IPS-NIHi7 (cell line): ENCODE results near the gene RTRAF.

Experiments
- DNase-seq: peaks from one replicate; pipeline ENCODE4 v3.0.0; 2012; ENCODE audit warnings: mixed read lengths; ENCODE audit errors: extremely low spot score

RTRAF gene

DNA sequence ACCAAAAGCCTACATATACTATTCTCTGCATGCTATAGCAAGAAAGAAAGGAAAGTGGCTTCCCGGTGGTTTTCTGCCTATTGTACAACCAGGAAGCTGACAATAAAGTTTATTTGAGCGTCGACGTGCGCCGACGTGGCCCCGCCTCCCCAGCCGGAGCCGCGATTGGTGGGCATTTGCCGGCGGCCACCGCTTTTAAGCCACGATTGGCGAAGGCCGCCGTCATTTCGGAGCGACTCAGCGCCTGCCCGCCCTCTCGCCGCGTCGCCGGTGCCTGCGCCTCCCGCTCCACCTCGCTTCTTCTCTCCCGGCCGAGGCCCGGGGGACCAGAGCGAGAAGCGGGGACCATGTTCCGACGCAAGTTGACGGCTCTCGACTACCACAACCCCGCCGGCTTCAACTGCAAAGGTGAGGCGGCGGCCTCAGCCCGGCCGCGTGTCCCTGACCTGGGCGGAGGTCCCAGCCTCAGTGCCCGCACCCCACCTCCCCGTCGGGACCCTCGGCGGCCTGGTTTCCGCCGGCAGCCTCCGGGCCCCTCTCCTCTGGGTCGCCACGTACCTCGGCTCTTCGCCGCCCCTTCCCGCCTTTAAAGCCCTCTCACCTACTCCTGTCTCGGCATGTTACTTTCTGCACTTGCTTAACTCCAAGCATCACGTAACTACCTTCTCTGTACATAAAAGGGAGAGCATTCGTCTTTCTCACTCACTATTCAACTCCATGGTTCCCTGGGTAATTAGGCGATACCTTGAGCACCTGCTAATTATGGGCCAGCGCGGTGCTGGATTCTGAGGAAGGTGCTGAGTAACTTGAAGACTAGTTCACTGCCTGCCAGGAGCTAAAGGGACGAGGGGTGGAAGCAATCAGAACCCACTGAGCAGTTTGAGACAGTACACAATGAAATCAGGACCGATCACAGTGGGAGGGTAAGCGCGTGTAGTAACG lies at the start of gene RTRAF:
TSS of gene RTRAF (plus strand) at position 254 of the 942 bp plus-strand sequence. CDS start at position 348, 94 bp downstream.
- peak; percentile 97 for DNase-seq

GRCh38 chr14:51939755-51940301 lies 49.5 kb upstream of the RTRAF start:
- no peak for DNase-seq

- no peak for DNase-seq
These were observed 46.4 kb upstream of the RTRAF start for GRCh38 chr14:51942971-51943370.

DNA sequence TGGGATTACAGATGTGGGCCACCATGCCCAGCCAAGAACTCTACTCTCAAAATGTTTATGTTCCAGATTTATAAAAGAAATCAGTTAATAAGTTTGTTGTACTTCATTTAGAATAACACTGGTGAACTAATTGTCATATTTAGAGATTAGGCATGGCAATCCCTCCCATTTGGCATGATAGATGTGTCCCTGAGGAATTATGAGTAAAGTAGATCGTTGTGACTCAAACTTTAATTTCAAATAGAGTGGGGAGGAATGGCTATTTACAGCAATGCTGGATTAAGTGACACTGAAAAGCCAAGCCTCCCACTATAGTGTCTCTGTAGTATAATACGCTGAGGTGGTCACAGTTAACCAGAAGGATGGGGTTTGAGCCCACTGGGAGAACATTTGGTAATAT lies 39.3 kb upstream of the RTRAF start:
- DNase-seq, result no peak

GRCh38 chr14:51951656-51952055 lies 37.7 kb upstream of the RTRAF start:
- DNase-seq, result no peak

DNA sequence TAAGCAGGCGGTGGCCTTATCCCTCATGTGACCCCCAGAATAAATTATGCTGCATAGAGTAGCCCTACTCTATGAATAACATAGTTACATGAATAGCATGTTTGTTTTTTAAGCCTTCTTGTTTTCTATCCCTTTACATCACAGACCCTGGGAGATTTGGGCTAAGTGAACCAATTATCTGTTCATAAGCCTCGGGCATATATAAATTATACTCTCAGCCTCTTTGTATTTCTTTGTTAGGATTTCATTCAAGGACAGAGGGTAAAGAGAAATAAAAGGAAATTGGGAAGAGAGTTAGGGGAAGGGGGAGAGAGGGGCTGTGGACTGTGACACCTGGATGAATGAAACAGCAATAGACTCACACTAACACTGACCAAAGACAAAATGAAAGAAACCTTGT lies 35.3 kb upstream of the RTRAF start:
- DNase-seq, result no peak

GRCh38 chr14:51954657-51955056 lies 34.7 kb upstream of the RTRAF start:
- peak; percentile 25 for DNase-seq

- DNase-seq, result no peak
These were observed 31.4 kb upstream of the RTRAF start for GRCh38 chr14:51957950-51958349.

DNA sequence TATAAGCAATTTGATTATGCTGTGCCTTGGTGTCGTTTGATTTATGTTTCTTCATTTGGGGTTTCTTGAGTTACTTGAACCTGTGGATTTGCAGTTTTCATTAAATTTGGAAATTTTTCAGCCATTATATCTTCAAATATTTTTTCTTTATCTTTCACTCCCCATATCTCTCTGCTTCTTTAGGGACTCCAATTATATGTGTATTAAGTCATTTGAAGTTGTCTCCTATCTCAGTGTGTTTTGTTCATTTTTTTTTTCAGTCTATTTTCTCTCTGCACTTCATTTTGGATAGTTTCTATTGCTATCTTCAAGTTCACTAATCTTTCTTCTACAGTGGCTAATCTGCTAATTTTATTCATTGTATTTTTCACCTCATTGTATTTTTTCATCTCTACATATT lies 29.4 kb upstream of the RTRAF start:
- no peak for DNase-seq

- DNase-seq, result no peak
These were observed 28.5 kb upstream of the RTRAF start for GRCh38 chr14:51960866-51961265.

GRCh38 chr14:51962711-51963110 lies 26.6 kb upstream of the RTRAF start:
- DNase-seq, result no peak

GRCh38 chr14:51963286-51963685 lies 26.1 kb upstream of the RTRAF start:
- no peak for DNase-seq

DNA sequence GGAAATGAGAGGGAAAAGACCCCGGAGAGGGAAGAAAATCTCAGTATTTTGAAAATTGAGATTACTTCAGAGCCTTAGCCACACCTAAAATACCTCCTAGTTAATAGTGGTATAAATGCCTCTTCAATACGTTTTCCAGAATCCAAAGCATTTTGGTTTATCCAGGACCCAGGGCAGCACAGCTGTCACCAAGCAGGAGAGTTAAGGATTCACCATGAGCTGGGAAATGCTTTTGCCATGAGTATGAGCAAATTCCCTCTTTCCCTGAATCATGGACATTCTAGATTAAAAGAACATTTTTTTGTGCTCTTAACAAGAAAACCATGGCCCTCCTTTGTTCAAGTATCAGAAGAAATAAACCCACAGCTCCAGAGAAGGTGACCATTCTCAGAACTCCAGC lies 21.8 kb upstream of the RTRAF start:
- no peak for DNase-seq

DNA sequence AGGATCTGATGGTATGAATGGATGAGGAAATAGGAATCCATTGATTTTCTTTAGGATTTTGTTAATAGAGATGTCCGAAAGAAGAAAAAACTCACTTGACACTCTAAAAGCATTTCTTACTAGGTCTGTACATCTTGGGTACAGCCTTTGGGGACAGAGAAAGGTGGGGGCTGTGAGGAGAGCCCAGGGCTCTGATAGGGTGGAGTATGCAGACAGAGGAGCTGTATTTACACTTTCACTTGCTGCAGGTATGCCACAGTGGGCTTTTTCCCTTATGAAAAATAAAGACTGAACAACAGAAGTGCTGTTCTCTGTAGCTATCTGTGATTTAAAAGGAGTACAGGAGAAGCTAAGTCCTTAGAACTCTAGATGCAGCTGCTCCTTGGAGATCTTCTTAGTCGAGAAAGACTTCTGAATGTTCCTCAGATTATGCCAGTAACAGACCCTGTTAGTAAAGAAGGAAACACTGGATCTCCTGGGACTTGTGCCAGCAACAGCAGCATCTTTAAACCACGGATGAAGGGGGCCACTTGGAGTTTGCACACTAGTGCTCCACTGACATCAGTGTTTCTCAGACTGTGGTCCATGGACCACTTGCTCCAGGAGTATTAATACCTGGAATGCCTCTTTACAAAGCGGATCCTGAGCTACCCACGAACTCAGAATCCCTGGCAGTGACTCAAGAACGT lies 19.4 kb upstream of the RTRAF start:
- DNase-seq, result no peak

- DNase-seq, result no peak
These were observed 16.8 kb upstream of the RTRAF start for GRCh38 chr14:51972566-51972965.

DNA sequence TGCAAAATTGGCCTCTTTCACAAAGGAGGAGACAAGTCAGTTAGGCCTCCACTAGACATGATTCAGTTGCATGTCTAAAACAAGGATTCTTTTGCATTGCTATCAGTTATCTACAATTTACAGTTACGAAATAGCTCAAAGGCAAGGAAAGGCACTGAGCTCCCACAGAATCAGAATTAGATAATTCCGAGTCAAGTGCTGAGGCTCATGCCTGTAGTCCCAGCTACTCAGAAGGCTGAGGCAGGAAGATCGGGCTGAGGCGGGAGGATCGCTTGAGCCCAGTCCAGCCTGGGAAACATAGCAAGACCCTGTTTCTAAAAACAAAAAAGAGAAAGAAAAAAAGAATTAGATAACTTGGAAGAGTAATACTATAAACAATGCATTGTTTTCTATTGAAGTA lies 12.3 kb upstream of the RTRAF start:
- DNase-seq, result no peak

DNA sequence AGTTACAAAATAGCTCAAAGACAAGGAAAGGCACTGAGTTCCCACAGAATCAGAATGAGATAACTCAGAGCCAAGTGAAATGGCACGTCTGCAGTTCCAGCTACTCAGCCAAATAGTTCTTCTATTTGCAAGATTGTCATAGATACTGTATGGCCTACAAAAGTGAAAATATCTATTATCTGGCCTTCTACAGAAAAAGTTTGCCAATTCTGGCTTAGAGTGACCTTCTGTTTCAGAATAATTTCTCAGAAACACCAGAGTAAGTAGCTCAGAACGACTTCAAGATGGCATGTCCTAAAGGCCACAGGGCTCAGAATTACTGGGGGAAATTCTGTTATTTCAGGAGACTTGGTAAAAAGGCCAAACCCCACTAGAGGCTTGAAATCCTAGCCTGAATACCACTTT lies 10.7 kb upstream of the RTRAF start:
- DNase-seq, result no peak

DNA sequence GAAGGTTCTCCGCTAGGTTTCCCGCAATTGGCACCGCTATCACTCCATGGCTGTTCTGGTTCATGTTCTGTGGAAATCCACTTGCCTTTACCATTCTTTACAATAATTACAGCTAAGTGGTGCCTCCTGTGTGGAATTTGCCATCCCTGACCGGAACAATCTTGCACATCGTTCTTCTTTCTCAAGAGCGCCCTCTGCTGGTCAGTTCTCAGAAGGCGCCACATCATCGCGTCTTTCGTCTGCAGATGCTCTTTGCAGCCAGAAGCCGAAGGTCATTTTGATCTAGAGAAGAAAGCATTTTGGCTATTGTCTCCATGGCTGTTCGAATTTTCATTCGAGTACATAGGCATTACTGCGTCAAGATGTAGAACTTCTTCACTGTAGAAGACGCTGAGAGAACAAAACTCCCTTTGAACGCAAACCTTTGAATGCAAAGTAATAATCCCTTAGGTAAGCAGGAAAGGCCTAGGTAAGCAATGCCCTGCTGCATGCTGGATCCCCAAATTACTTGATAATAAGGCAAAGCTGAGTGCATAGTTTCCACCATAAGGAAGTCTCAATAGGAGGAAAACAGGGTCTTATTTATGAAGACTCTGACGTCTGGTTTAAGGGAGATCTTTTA lies 10.1 kb upstream of the RTRAF start:
- peak; percentile 79 for DNase-seq

DNA sequence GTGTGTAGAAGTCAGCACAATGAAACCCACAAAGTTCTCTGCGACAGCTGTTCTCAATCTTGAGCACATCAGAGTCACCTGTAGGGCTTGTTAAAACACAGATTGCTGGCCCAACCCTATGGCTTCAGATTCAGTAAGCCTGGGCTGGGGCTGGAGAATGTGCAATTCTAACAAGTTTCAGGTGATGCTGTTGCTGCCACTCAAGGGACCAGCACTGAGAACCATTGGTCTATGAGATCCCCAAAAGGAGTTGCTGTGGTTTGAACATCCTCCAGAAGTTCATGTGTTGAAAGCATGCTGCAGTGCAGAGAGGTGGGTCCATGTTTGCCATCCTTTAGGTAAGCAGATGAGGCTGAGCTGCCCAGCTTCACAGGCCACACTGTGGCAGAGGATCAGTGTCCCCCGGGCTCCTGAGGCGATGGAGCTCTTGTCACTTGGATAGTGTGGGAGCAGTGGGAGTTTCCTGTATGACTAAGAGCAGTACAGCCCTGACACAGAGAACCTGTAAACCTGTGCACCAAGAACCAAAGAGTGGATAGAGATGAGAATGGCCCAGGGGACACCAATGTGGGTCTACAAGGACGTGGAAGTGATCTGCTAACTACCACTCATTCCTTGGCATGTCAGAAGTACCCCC lies 8.0 kb upstream of the RTRAF start:
- DNase-seq, result no peak

- DNase-seq, result no peak
These were observed 1.1 kb upstream of the RTRAF start for GRCh38 chr14:51988221-51988620.

DNA sequence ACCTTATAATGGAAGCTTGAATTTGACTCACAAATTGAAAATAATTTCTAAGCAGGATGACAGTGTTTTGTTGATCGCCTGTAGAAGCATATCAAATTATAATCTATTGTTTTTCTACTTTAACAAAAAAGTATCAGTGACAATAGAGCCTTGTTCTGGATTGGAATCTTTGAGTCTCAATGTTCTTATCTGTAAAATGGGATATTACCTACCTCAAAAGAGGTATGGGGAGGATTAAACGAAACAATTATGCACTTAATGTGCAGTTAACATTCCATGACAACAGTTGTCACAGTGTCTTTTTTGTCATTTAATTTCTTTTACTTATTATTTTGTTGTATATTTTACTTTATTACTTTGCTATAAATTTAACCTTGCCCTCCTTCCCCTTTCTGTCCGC lies 1.1 kb downstream of the RTRAF start:
- DNase-seq, result no peak
